IMR-90 (cell line): ENCODE measurements around the gene SYNGR1. TPM values are rescaled to one million over a fixed set of nuclear protein-coding genes. Genes with fewer than 3 reads are reported as not detected.

ENCODE experiments used
- ATAC-seq: fragments of 200-7000 bp; cut with Tn5 transposase; 2 replicates; pipeline ENCODE4 v1.9.1; 2020; ENCODE audit warnings: low read depth, mild to moderate bottlenecking, moderate library complexity
- BruUV-seq: library from RNA; stranded (reverse); fragments of 400-500 nt; replicated peaks from 2 replicates; lab custom pipeline; 2021; lab: Mats Ljungman, UMichigan
- CTCF ChIA-PET: fragments of 300-600 bp; formaldehyde crosslinking; extraction: SDS; loops from one replicate; lab custom pipeline; 2021; ENCODE audit warnings: antibody characterized with exemption; lab: Yijun Ruan, JAX
- POLR2A ChIA-PET: fragments of 300-600 bp; sonication (Branson Sonifier 250); formaldehyde crosslinking; loops from one replicate; lab custom pipeline; 2022; ENCODE audit warnings: antibody characterized with exemption; ENCODE audit not compliant: unreplicated experiment; lab: Charles Lee
- DNase-seq: peaks from one replicate; pipeline ENCODE4 v3.0.0; 2013
- H2AFZ ChIP-seq: replicated peaks from 2 replicates; pipeline ENCODE3; 2013; ENCODE audit warnings: low read length, mild to moderate bottlenecking; ENCODE audit not compliant: poor library complexity
- H2AK5ac ChIP-seq: 2 replicates; pipeline ENCODE4 v1.6.1; 2013; ENCODE audit warnings: low read depth, low read length, inconsistent platforms
- H2AK9ac ChIP-seq: replicated peaks from 2 replicates; pipeline ENCODE3; 2013; ENCODE audit warnings: mild to moderate bottlenecking, low read depth, low read length, moderate library complexity; ENCODE audit not compliant: poor library complexity
- H2BK120ac ChIP-seq: 2 replicates; pipeline ENCODE4 v1.6.1; 2013; ENCODE audit warnings: low read depth, low read length, inconsistent platforms
- H2BK15ac ChIP-seq: 3 replicates; pipeline ENCODE4 v1.6.1; 2013; ENCODE audit warnings: low read depth, low read length, inconsistent platforms
- H2BK20ac ChIP-seq: 2 replicates; pipeline ENCODE4 v1.6.1; 2013; ENCODE audit warnings: low read depth, mild to moderate bottlenecking, inconsistent platforms, low read length, moderate library complexity
- H2BK5ac ChIP-seq: 2 replicates; pipeline ENCODE4 v1.6.1; 2013; ENCODE audit warnings: mild to moderate bottlenecking, low read depth, low read length, inconsistent platforms; ENCODE audit not compliant: poor library complexity, severe bottlenecking
- H3K14ac ChIP-seq: replicated peaks from 2 replicates; pipeline ENCODE4 v1.6.1; 2013; ENCODE audit warnings: low read depth, low read length, inconsistent platforms
- H3K18ac ChIP-seq: 2 replicates; pipeline ENCODE4 v1.6.1; 2013; ENCODE audit warnings: low read depth, low read length, control low read depth
- H3K23ac ChIP-seq: 2 replicates; pipeline ENCODE4 v1.6.1; 2013; ENCODE audit warnings: low read depth, low read length, inconsistent platforms
- H3K27ac ChIP-seq: 2 replicates; pipeline ENCODE4 v1.5.1; 2013; ENCODE audit warnings: mild to moderate bottlenecking, control low read depth, low read length; ENCODE audit not compliant: insufficient read depth
- H3K27me3 ChIP-seq: 2 replicates; pipeline ENCODE4 v1.6.1; 2013; ENCODE audit warnings: low read length; ENCODE audit not compliant: control insufficient read depth, insufficient read depth
- H3K36me3 ChIP-seq: 2 replicates; pipeline ENCODE4 v1.6.1; 2013; ENCODE audit warnings: low read length, mixed read lengths; ENCODE audit not compliant: control insufficient read depth, insufficient read depth
- H3K4ac ChIP-seq: 2 replicates; pipeline ENCODE4 v1.6.1; 2013; ENCODE audit warnings: low read depth, low read length, inconsistent platforms
- H3K4me1 ChIP-seq: 2 replicates; pipeline ENCODE4 v1.6.1; 2013; ENCODE audit warnings: low read length, mixed read lengths; ENCODE audit not compliant: control insufficient read depth, insufficient read depth
- H3K4me2 ChIP-seq: 2 replicates; pipeline ENCODE4 v1.6.1; 2013; ENCODE audit warnings: low read depth, mild to moderate bottlenecking, control low read depth, low read length, moderate library complexity
- H3K4me3 ChIP-seq: 2 replicates; pipeline ENCODE4 v1.5.1; 2013; ENCODE audit warnings: low read depth, mild to moderate bottlenecking, control low read depth, low read length, moderate library complexity; ENCODE audit not compliant: insufficient read depth
- H3K56ac ChIP-seq: 2 replicates; pipeline ENCODE4 v1.6.1; 2013; ENCODE audit warnings: low read length, inconsistent platforms; ENCODE audit not compliant: insufficient read depth; ENCODE audit errors: extremely low read depth
- H3K79me1 ChIP-seq, 2 experiments: 2 replicates each; pipeline ENCODE4 v1.6.1; 2013; ENCODE audit warnings: low read length in 2 of 2, inconsistent platforms in 1 of 2, low read depth in 1 of 2
- H3K9ac ChIP-seq: 2 replicates; pipeline ENCODE4 v1.6.1; 2013; ENCODE audit warnings: low read depth, low read length, control low read depth
- H3K9me1 ChIP-seq: 2 replicates; pipeline ENCODE4 v1.6.1; 2013; ENCODE audit warnings: low read length, inconsistent platforms; ENCODE audit not compliant: insufficient read depth
- H3K9me3 ChIP-seq: 2 replicates; pipeline ENCODE4 v1.6.1; 2013; ENCODE audit warnings: low read length; ENCODE audit not compliant: control insufficient read depth, insufficient read depth
- H4K20me1 ChIP-seq: 2 replicates; pipeline ENCODE4 v1.6.1; 2013; ENCODE audit warnings: low read length, inconsistent platforms; ENCODE audit not compliant: insufficient read depth
- H4K5ac ChIP-seq: 2 replicates; pipeline ENCODE4 v1.6.1; 2013; ENCODE audit warnings: mild to moderate bottlenecking, low read depth, low read length, control low read depth
- H4K8ac ChIP-seq, 2 experiments: 2 replicates each; pipeline ENCODE4 v1.6.1; 2013; ENCODE audit warnings: low read depth in 2 of 2, low read length in 2 of 2, control low read depth in 1 of 2, inconsistent platforms in 1 of 2
- H4K91ac ChIP-seq: 2 replicates; pipeline ENCODE4 v1.6.1; 2013; ENCODE audit warnings: low read depth, low read length, inconsistent platforms; ENCODE audit not compliant: insufficient read depth
- CHD1 ChIP-seq: IDR thresholded peaks from 2 replicates; pipeline ENCODE4 v1.6.1; 2012; ENCODE audit warnings: low read depth, low read length, improper control_type of control experiment
- CTCF ChIP-seq: conservative IDR thresholded peaks from 2 replicates; pipeline ENCODE4 v1.5.1; 2012; ENCODE audit warnings: mild to moderate bottlenecking, low read depth, low read length, improper control_type of control experiment
- MAFK ChIP-seq: IDR thresholded peaks from 2 replicates; pipeline ENCODE4 v1.6.1; 2012; ENCODE audit warnings: low read depth, low read length, improper control_type of control experiment
- MXI1 ChIP-seq: IDR thresholded peaks from 2 replicates; pipeline ENCODE4 v1.6.1; 2012; ENCODE audit warnings: low read depth, mild to moderate bottlenecking, low read length, moderate library complexity, borderline replicate concordance
- NFE2L2 ChIP-seq: fragments of 150-350 bp; IDR thresholded peaks from 2 replicates; pipeline ENCODE4 v1.6.1; 2016; ENCODE audit warnings: low read depth, mild to moderate bottlenecking, low read length
- RAD21 ChIP-seq: IDR thresholded peaks from 2 replicates; pipeline ENCODE4 v1.6.1; 2012; ENCODE audit warnings: low read length, improper control_type of control experiment
- RFX5 ChIP-seq: IDR thresholded peaks from 2 replicates; pipeline ENCODE4 v1.8.0; 2012; ENCODE audit warnings: low read depth, mild to moderate bottlenecking, low read length, moderate library complexity
- SMC3 ChIP-seq: fragments of 150-350 bp; IDR thresholded peaks from 2 replicates; pipeline ENCODE4 v1.6.1; 2016; ENCODE audit warnings: low read depth, mild to moderate bottlenecking, antibody characterized with exemption, low read length, moderate library complexity
- WGBS, 2 experiments: methylation state at CpG; one replicate each; pipeline versions ENCODE4 v1.1.5 to v1.1.7; 2013; ENCODE audit warnings: missing lambda C conversion rate in 2 of 2; ENCODE audit not compliant: insufficient read length in 1 of 2; ENCODE audit errors: extremely low coverage in 2 of 2; 5-methylcytosine and 5-hydroxymethylcytosine counted together
- dilution Hi-C: fragments of 300-500 bp; cut with HindIII; formaldehyde crosslinking; loops from one replicate; pipeline ENCODE4 v1.14.3; 2018; ENCODE audit warnings: low sequenced_read_pairs; ENCODE audit not compliant: unreplicated experiment
- in situ Hi-C: fragments of 300-500 bp; cut with MboI; formaldehyde crosslinking; loops from 3 replicates; pipeline ENCODE4 v1.14.3; 2019; ENCODE audit warnings: low sequenced_read_pairs, inconsistent platforms, mixed read lengths
- intact Hi-C: fragments of 100-400 bp; cut with micrococcal nuclease; formaldehyde crosslinking; loops from 2 replicates; pipeline ENCODE4 v1.10.0; 2022
- polyA plus RNA-seq, 3 experiments: library from polyadenylated mRNA; depleted of rRNA; stranded (reverse); fragments of >200 nt; gene quantifications; 2 replicates each; pipeline ENCODE4 v1.2.3, GENCODE V29; 2012; ENCODE audit warnings: low replicate concordance in 1 of 3
- total RNA-seq: library from RNA; depleted of rRNA; stranded (reverse); fragments of >200 nt; gene quantifications from 2 replicates; pipeline ENCODE4 v1.2.3, GENCODE V29; 2012

SYNGR1 gene
- total and polyA plus RNA-seq, 2 of the 4 experiments (the other 2 are of a cell fraction), result 6.3 to 81.5 TPM

GRCh38 chr22:39384750-39385480 lies 35.1 kb downstream of the SYNGR1 start:
- Histone ChIP-seq H2BK20ac (no peak overlapping the region), H3K4me2 (no peak overlapping the region), H4K5ac (no peak overlapping the region), H3K9ac (no peak overlapping the region), H4K20me1 (no peaks in the 10 kb centered on the region), H2AK9ac (no peak overlapping the region), H3K4me1 (peaks cover 11% of the 10 kb centered on the region), H3K14ac (no peak overlapping the region), H3K4me3 (no peak overlapping the region), H4K8ac (no peak overlapping the region), H3K9me1 (peaks cover 6% of the 10 kb centered on the region), H3K27me3 (no peaks in the 10 kb centered on the region), H2BK120ac (no peak overlapping the region), H4K91ac (no peak overlapping the region), H3K56ac (no peak overlapping the region), H2AK5ac (no peak overlapping the region), H2BK5ac (no peak overlapping the region), H3K4ac (no peak overlapping the region), H3K18ac (no peak overlapping the region), H3K36me3 (peaks cover 2% of the 10 kb centered on the region; the same call in 1 of the 2 replicates), H3K79me1 (no peaks in the 10 kb centered on the region), H3K27ac (no peak overlapping the region), H2BK15ac (no peak overlapping the region), H3K9me3 (no peaks in the 10 kb centered on the region), H2AFZ (no peak overlapping the region), H3K23ac (no peak overlapping the region)
- peak; percentile 50 for TF ChIP-seq CTCF
- no peak for TF ChIP-seq NFE2L2
- TF ChIP-seq MXI1, result no peak
- TF ChIP-seq SMC3, result peak; percentile 42; the same call in 1 of the 2 replicates
- no peak for TF ChIP-seq RFX5
- TF ChIP-seq MAFK, result no peak
- no peak for TF ChIP-seq CHD1
- TF ChIP-seq RAD21, result peak; percentile 35
- in situ Hi-C loops (no loop called here), intact Hi-C loops (no loop called here), dilution Hi-C loops (no loop called here)
- CTCF ChIA-PET, result interaction anchor here (1.1 kb wide), 1 partner anchor 42 kb away, joined by 5 read pairs; no protein-coding TSS in a partner anchor
- ATAC-seq, result peak; percentile 18
- BruUV-seq, result no TSS peak
- DNase-seq, result peak; percentile 28
- WGBS, 2 experiments, result 6% methylated on average over 3 of the region's 21 CpGs; no CpG with 5 or more reads in 1 of the 2 experiments
- POLR2A ChIA-PET, result no interaction called here
